HS-5 (cell line): ENCODE results near the gene PTGIR.
A peak's percentile ranks its signal among the peaks of the same experiment; 100 is the strongest.
"Not testable (repeated sequence)": the region's sequence is repeated elsewhere in the genome, so short reads cannot be mapped to it uniquely, and the experiment has no call there.

Source experiments
- DNase-seq: peaks from one replicate; pipeline ENCODE4 v3.0.0-alpha.2; 2012; ENCODE audit warnings: low read depth

PTGIR gene

GRCh38 chr19:46639358-46640182, 14.7 kb upstream of the PTGIR start:
- DNase-seq: peak; percentile 39

DNA sequence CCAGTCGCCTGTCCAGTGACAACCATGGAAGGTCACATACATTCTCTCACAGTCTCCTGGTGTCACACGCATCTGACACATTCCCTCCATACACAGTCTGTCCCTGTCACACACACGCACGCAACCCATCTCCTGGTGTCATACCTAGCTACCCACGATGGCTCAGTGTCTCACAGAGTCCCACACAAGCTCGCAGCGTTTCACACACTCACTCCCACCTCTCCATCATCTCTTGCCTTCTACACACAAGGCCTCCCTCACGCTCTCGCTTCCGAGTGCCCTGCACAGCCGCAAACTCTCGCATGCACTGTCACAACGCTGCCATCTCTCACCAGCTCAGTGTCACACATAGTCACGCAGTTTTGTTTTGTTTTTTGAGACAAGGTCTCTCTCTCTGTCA, 12.3 kb upstream of the PTGIR start:
- DNase-seq: no peak

DNA sequence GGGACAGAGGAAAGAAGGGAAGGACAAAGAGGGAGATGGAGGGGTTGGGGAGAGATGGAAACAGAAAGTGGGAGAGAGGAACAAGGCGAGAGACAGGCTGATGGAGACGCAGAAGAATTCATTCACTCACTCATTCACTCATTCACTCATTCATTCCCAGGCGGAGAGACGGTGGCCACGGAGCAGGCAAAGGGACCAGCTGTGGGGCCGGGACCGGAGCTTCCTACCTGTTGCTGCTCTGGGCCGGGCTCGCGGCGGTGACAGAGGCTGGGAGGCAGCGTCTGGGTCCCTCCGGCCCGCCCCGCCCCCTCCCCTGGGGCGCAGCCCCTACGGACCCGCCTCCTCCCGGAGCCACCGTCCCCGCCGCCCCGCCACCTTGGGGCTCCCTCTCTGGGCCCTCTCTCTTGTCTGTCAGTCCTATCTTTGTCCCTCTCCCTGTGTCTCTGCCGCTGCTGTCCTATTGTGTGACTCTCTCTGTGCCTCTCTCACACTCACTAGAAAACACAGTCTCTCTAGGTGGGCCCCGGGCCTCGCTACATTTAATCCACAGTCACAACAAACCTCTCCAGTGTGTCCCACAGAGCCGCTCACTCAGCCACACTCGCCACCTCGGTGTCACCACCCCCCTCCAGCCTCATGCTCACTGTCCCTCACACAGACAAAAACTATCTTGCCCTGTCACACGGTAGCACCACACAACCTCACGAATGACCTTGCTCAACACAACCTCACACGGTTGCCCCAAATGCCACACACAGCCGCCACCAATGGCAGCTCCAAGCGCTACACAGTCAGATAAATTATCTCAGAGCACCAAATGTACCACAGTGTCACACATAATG, 11.3 kb upstream of the PTGIR start, which contains the start of gene GNG8:
GNG8 (minus strand) TSS at position 283 of the 842 bp plus-strand sequence. CDS start 1,520 bp downstream, outside the sequence.
- no peak for DNase-seq

DNA sequence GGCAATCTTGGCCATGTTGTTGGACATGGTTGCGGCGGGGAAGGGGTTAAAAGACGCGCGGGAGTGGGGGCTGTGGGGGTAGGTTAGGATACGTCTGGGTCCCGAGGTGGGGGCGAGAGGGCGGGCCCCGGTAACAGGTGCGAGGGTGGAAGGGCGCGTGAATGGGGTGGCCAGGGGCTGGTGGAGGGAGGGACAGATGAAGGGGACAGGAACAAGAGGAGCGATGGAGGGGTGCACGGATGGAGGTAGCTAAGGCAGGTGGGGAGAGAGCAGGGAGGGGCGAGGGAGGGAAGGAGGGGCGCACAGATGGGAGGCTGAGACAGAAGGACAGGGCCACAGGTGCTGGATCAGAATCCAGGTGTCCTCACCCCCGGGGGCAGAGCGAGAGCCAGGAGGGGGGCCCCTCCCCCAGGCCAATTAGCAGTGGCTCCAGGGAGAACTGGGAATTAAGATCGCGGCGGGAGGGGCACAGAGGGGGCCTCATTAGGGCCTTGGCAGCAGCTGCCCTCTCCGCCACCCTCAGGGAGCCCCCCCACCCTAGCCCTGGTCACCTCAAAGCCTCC, 9.8 kb upstream of the PTGIR start:
- no peak for DNase-seq

DNA sequence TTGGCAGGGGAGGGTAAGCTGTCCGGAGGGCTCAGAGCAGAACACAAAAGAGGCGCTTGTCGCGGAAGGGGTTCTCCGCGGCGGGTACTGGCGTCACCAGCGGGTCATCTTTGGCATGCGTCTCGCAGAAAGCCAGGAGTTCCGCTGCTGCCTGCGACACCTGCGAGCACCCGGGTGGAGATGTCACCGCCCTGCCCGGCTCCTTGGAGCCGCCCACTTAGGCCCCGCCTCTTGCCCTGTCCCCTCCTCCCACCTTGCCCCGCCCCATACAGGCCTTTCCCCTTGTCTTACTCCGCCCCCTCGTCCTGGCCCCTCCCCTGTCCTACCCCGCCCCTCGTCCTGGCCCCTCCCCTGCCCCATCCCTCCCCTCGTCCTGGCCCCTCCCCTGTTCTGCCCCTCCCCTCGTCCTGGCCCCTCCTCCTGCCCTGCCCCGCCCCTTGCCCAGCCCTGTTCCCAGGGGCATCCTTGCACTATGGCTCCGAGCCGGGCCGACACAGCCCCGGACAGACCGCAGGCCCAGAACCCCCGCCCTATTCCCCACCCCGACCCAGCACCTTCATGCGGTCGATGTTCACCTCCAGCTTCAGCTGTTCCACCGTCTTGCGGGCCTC, 9.3 kb upstream of the PTGIR start:
- DNase-seq: peak; percentile 45

- no peak for DNase-seq
Measured at GRCh38 chr19:46633130-46633529, 8.2 kb upstream of the PTGIR start.

- DNase-seq: no peak
Measured at GRCh38 chr19:46631481-46631880, 6.6 kb upstream of the PTGIR start.

- no peak for DNase-seq
Measured at GRCh38 chr19:46630586-46631205, 5.8 kb upstream of the PTGIR start.

GRCh38 chr19:46629546-46630025, 4.7 kb upstream of the PTGIR start:
- no peak for DNase-seq

DNA sequence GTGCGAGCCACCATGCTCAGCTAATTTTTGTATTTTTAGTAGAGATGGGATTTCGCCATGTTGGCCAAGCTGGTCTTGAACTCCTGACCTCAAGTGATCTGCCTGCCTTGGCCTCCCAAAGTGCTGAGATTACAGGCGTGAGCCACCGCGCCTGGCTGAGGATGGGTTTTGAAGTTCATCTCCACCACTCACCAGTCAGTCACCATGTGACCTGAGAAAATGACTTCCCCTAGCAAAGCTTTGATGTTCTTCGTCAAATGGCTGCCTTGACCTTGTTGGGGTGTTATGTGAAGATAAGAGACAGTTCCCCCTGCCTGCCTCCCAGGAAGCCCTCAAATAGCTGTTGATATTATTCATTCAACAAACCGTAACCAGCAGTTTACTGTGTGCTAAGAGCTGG, 4.1 kb upstream of the PTGIR start:
- DNase-seq: not testable (repeated sequence)

GRCh38 chr19:46626446-46626845, 1.6 kb upstream of the PTGIR start:
- DNase-seq: no peak

DNA sequence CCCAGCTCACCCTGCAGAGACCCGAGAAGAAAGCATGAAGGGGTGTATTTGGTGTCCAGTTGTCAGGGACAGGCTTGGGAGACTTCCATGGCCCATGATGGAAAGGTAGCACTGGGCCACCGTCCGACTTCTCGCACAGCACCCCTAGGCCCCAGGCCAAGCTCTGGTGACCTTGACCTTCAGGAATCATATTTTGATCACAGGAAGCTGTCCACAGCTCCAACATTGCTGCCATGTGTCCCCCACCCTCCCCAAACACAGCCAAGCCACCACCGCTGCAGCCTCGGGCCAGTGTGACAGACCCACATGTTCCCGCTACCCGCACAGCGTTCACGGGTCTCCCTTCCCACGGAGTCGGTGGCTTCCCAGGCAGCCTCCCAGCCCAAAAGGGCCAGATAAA, 842 bp upstream of the PTGIR start:
- DNase-seq: no peak

- DNase-seq: no peak
Measured at GRCh38 chr19:46623915-46624502, 880 bp downstream of the PTGIR start.

GRCh38 chr19:46622118-46622446, 2.8 kb downstream of the PTGIR start:
- DNase-seq: no peak

DNA sequence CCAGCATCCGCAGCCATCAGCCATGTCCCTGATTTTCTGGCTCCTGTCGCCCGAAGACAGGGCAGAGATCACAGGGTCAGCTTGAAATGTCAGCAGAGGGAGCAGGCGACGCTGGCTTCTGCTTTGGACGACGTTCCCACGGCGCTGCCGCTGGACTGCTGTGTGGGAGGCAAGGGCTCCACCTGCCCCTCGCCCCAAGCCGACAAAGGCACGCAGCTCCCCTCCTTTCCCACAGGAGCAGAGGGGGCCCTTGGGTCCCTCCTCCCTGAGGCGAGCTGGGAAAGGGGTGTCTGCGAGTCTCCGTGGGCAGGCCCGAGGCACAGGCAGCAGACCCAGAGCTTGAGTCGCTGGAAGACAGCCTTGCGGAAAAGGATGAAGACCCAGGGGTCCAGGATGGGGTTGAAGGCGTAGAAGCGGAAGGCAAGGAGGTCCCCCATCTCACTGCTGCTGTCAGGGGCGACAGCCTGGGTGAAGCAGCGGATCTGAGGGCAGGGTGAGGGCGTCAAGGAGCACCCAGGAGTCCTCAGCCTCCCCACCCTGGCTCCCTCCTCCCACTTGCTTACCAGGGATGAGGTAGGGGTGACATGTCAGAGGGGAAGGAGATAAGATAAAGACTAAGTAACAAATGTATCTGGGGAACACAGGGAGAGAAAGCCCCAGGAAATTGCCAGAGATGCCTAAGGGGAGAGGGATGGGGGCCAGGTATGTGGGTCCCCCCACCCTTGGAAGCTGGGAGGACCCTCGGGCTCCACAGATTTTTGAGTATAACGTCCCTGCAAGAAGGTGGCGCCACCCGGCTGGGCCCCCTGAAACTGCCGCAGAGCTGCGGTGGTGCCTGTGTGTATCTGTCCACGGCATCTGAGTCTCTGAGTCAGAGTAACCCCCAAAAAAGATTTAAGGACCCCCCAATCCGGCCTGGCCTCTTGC, 3.4 kb downstream of the PTGIR start:
- no peak for DNase-seq

GRCh38 chr19:46620716-46621115, 4.2 kb downstream of the PTGIR start:
- DNase-seq: no peak

- no peak for DNase-seq
Measured at GRCh38 chr19:46620267-46620666, 4.6 kb downstream of the PTGIR start.

- no peak for DNase-seq
Measured at GRCh38 chr19:46618670-46619231, 6.1 kb downstream of the PTGIR start.

DNA sequence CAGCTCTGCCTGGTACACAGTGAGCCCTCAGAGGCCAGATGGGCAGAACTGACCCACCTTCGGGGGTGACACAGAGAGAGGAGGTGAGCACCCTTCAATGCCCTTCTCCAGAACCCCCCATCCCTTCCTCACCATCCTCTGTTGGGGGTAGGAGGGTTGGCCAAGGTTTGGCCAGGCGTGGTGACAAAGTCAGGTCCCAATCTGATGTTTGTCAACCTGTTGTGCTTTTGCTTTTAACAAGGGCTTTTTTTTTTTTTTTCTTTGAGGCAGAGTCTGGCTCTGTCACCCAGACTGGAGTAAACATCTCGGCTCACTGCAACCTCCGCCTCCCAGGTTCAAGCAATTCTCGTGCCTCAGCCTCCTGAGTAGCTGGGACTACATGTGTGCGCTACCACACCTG, 7.3 kb downstream of the PTGIR start:
- DNase-seq: no peak
